NCI-H510A (cell line): ENCODE measurements around the gene WDR18.

ENCODE experiments used
- DNase-seq: peaks from one replicate; lab custom pipeline; 2025; lab: John Stamatoyannopoulos, UW

WDR18 gene

GRCh38 chr19:991932-992669, 8.0 kb downstream of the WDR18 start:
- DNase-seq, result no peak

GRCh38 chr19:992670-993055, 8.5 kb downstream of the WDR18 start:
- DNase-seq, result no peak

GRCh38 chr19:993361-993830, 9.3 kb downstream of the WDR18 start:
- DNase-seq, result no peak

- DNase-seq, result no peak
Observed at GRCh38 chr19:993831-994393, 9.8 kb downstream of the WDR18 start.

GRCh38 chr19:994516-994915, 10.4 kb downstream of the WDR18 start:
- DNase-seq, result no peak

- no peak for DNase-seq
Observed at GRCh38 chr19:995051-995827, 11.1 kb downstream of the WDR18 start.

- DNase-seq, result no peak
Observed at GRCh38 chr19:996051-996838, 12.1 kb downstream of the WDR18 start.

GRCh38 chr19:998064-998463, 13.9 kb downstream of the WDR18 start:
- DNase-seq, result no peak

- no peak for DNase-seq
Observed at GRCh38 chr19:999379-999719, 15.2 kb downstream of the WDR18 start.

- no peak for DNase-seq
Observed at GRCh38 chr19:1000095-1000494, 15.9 kb downstream of the WDR18 start, which contains the start of gene GRIN3B. TSS of gene GRIN3B (plus strand) at chr19:1000419. CDS start at chr19:1000438, 19 bp downstream.

- no peak for DNase-seq
Observed at GRCh38 chr19:1000591-1001537, 16.7 kb downstream of the WDR18 start.

GRCh38 chr19:1001538-1002166, 17.5 kb downstream of the WDR18 start:
- DNase-seq, result no peak

GRCh38 chr19:1002600-1002999, 18.5 kb downstream of the WDR18 start:
- DNase-seq, result no peak

GRCh38 chr19:1003283-1003682, 19.1 kb downstream of the WDR18 start:
- no peak for DNase-seq

- no peak for DNase-seq
Observed at GRCh38 chr19:1004204-1004802, 20.2 kb downstream of the WDR18 start.

GRCh38 chr19:1004803-1005664, 20.9 kb downstream of the WDR18 start:
- no peak for DNase-seq

- DNase-seq, result no peak
Observed at GRCh38 chr19:1006711-1007398, 22.7 kb downstream of the WDR18 start.

GRCh38 chr19:1007399-1008251, 23.5 kb downstream of the WDR18 start:
- no peak for DNase-seq
